HG03066 (cell line): ENCODE measurements around the gene OGFOD1.

Experiments
- ATAC-seq: cut with Tn5 transposase; IDR thresholded peaks from one replicate; pipeline ENCODE4 v1.9.1; 2021; ENCODE audit warnings: low read depth; ENCODE audit not compliant: unreplicated experiment

OGFOD1 gene

GRCh38 chr16:56425439-56425832 lies 25.9 kb upstream of the OGFOD1 start, which contains the start of gene AMFR:
Gene AMFR (minus strand): TSS chr16:56425545. CDS start chr16:56425327, 218 bp downstream.
- peak; percentile 74 for ATAC-seq

DNA sequence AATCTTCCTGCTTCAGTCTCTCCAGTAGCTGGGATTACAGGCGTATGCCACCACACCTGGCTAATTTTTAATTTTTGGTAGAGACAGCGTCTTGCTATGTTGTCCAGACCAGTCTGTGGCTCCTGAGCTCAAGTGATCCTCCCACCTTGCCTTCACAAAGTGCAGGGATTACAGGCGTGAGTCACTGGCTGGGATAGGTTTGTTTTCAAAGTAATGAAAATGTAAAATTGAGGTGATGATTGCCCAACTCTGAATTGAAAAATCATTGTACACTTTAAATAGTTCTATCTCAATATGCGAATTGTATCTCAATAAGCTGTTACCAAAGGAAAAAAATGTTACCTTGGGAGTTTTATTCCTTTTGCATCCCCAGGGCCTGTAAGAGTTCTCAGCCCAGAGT lies 24.8 kb upstream of the OGFOD1 start:
- no peak for ATAC-seq

- no peak for ATAC-seq
Observed at GRCh38 chr16:56428091-56428490, 23.3 kb upstream of the OGFOD1 start.

GRCh38 chr16:56436258-56436657 lies 15.1 kb upstream of the OGFOD1 start:
- ATAC-seq = no peak

- no peak for ATAC-seq
Observed at GRCh38 chr16:56438038-56438437, 13.3 kb upstream of the OGFOD1 start.

DNA sequence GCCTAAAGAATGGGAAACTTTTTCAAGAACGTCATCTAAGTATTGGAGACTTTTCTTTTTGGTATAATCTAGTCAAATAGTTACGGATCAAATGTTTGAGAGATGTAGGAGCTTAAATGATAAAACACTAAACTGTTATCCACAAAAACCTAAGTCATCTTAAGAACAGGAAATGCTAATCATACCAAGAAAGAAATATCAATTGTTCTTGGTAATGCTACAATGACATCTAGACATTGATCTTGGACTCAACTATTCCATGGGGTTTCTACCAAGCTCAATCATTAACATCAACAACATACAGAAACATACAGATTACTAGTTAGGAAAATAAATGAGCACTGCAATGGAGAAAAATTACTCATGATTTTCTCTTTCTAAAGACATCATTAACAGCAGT lies 4.1 kb upstream of the OGFOD1 start:
- no peak for ATAC-seq

DNA sequence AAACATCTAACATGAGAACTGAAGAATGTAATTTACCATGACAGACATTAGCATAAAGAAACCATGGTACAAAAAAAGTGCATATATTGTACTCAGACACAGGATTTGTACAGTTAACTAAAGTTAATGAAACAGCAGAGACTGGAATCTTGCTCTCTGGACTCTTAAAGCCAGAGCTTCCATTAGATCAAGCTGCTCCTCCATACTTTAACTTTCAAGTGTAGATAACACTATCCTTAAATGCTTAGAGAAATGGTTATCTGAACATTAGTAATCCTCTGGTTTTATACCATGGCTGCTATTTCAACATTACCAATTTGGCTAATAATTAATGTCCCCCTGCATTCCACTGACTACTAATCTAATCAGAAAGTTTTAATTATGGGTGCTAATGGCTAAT lies 3.3 kb upstream of the OGFOD1 start:
- no peak for ATAC-seq

DNA sequence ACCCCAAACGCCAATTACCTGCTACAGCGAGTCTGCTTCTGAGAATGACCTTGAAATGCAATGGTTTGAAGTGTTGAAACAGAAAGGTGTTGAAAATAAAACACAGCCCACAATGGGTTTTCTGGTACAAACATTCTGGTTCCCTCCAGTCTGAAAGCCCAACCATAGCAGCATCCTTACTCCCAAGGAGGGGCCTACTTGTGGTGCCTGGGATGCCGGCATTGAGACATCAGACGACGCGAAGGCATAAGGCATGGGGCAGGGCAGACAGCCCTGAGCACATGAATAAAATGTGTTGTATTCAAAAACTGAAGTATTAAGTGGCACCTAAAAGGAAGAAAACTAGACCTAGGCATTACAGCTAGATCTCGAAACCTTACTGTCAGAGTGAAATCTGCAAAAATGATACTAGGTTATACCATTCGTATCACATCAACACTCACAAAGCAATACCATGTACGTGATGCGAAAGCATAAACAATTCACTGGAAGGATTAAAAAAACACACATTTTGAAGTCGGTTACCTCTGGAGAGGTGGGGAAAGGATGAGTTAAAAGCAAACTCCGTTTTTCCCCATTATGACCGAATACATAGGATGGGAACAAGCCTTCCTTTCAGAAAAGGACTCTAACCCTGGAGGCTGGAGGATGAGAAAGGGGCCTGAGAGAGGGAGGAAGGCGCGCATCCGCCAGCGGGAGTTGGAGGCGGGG lies 924 bp upstream of the OGFOD1 start:
- peak; percentile 37 for ATAC-seq

DNA sequence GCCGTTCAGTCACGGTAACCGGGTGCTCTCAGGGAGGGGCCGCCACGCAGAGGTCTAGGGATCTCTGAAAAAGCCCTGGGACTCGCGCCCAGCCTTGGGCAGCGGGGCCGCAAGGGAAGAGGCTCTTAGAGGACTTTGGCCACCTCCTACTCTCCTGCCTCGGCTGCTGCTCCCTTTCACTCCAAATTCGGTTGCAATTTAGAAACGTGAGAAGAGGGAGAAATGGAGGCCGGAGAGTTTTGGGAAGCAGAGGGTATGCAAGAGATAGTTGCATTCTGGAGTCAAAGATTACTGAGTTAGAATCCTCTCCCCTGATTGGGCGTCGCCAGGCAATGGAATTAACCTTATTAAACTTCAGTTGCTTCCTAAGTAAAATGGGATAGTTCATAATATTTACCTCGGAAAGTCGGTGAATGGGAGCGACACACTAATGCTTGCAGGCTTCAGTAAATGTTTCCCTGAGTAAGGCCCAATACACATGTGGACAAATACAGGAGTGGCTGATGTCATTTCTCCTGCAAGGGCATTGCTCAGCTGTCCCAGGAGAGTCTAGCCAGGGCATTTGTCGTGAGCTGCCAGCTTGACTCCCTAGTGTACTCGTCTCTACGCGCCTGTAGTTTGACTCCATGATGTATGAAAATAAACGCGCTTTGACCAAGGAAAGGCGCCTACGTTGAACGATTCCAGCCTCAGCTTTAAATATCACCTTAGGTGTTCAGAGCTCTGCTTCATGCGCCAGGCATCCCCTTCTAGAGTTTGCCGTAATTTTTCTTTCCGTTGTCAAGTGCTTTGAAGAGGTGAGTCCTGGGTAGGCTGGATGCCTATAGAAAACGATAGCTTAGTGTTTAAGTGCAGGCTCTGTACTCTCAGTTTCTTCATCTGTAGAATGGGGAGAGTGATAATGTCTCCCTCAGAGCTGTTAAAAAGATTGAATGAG lies 667 bp downstream of the OGFOD1 start:
- ATAC-seq = peak; percentile 37

GRCh38 chr16:56457927-56458470 lies 6.6 kb downstream of the OGFOD1 start:
- no peak for ATAC-seq

- ATAC-seq = no peak
Observed at GRCh38 chr16:56460101-56460500, 8.7 kb downstream of the OGFOD1 start.

GRCh38 chr16:56462064-56462796 lies 10.9 kb downstream of the OGFOD1 start:
- ATAC-seq = no peak

DNA sequence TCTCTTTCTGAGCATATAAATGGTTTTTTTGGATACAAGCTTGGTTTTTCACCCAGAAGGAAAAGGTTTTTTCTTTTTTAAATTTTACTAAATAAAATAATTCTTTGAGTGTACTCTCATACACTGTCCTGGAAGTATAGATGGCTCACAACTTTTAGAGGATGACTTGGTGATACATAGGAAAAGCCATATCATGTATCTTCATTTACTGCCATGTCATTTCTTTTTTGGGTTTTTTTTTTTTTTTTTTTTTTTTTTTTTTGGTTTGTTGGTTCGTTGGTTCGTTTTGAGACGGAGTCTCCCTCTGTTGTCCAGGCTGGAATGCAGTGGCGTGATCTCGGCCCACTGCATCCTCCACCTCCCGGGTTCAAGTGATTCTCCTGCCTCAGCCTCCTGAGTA lies 11.8 kb downstream of the OGFOD1 start:
- ATAC-seq = no peak

DNA sequence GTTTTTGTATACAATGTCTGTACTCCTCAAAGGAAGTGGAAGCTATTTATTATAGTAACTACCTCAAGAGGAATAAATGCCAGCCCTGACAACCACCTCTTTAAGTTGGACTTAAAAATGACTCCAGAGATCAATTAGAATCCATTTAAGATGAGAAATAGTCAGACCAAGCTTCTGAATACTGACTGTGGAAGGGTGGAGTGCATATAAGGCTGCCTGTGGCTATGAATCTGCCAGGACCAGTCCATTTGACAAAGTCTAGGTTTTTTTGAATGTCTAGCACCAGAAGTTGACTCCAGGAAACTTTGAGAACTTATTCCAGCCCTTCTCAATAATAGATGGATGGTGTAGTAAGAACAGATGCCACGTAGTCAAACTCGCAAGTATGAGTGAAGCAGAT lies 15.0 kb downstream of the OGFOD1 start:
- no peak for ATAC-seq

GRCh38 chr16:56468800-56469199 lies 17.4 kb downstream of the OGFOD1 start:
- no peak for ATAC-seq

DNA sequence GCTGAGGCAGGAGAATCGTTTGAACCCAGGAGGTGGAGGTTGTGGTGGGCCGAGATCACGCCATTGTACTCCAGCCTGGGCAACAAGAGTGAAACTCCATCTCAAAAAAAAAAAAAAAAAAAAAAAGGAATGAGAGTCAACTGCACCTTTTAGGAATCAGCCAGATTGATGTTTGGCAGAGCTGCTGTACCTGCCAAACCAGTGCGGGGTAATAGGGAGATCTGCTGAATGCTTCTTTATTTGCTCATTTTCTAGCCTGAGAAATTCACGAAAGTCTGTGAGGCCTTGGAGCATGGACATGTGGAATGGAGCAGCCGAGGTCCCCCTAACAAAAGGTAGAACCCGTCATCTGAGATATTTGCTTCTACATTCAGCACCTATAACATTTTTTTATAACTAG lies 18.4 kb downstream of the OGFOD1 start:
- no peak for ATAC-seq

- ATAC-seq = no peak
Observed at GRCh38 chr16:56470232-56470631, 18.9 kb downstream of the OGFOD1 start.

- ATAC-seq = no peak
Observed at GRCh38 chr16:56470666-56471065, 19.3 kb downstream of the OGFOD1 start.

- ATAC-seq = no peak
Observed at GRCh38 chr16:56475201-56475600, 23.8 kb downstream of the OGFOD1 start.

DNA sequence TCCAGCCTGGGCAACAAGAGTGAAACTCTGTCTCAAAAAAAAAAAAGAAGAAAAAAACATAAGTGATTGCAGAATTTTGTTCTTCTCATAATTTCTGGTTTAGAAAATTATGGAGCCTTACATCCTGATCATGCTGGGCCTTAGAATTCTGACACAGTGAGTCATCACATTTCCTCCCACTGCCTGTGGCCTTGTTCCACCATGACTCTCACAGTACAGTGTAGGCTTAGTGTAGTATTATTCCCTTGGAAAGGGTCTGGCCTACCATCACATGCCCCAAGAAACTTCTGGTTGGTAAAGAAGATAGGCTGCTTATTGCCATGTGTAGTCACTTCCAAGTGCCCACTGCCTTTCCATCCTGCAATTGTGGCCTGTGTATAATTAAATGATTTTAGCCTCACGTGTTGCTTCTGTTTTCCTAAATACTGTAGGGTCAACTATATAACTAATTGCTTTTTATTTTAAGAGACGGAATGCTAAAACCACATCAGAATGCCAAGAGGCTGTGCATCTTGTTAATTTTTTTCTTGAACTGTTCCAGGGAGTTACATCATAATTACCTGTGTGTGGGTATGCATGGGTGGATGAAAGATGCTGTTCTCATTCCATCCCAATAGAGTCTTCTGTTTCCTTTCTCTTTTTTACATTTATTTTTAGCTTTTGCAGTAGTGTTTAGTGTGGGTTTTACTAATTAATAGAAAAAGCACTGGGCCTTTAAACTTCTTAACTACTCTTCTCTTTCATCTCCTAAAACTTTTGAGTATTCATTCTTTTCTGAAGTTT lies 25.9 kb downstream of the OGFOD1 start:
- ATAC-seq = no peak
